HUES48 (cell line): ENCODE measurements around the gene EFCAB7.

ENCODE experiments used
- H3K27ac ChIP-seq: one replicate; pipeline ENCODE4 v1.7.0; 2013; ENCODE audit warnings: low read depth, low read length, inconsistent platforms
- H3K27me3 ChIP-seq: 2 replicates; pipeline ENCODE4 v1.6.1; 2013; ENCODE audit warnings: mild to moderate bottlenecking, low read length; ENCODE audit not compliant: control insufficient read depth, insufficient read depth
- H3K36me3 ChIP-seq: 2 replicates; pipeline ENCODE4 v1.6.1; 2013; ENCODE audit warnings: low read length; ENCODE audit not compliant: control insufficient read depth, insufficient read depth
- H3K4me1 ChIP-seq: 2 replicates; pipeline ENCODE4 v1.6.1; 2013; ENCODE audit warnings: mild to moderate bottlenecking, low read length; ENCODE audit not compliant: control insufficient read depth, insufficient read depth
- H3K4me3 ChIP-seq: 2 replicates; pipeline ENCODE4 v1.5.1; 2013; ENCODE audit warnings: mild to moderate bottlenecking, low read depth, low read length
- H3K9ac ChIP-seq: 2 replicates; pipeline ENCODE4 v1.6.1; 2013; ENCODE audit warnings: mild to moderate bottlenecking, low read depth, low read length, moderate library complexity
- H3K9me3 ChIP-seq: 2 replicates; pipeline ENCODE4 v1.6.1; 2013; ENCODE audit warnings: low read length; ENCODE audit not compliant: control insufficient read depth, insufficient read depth

The EFCAB7 gene

DNA sequence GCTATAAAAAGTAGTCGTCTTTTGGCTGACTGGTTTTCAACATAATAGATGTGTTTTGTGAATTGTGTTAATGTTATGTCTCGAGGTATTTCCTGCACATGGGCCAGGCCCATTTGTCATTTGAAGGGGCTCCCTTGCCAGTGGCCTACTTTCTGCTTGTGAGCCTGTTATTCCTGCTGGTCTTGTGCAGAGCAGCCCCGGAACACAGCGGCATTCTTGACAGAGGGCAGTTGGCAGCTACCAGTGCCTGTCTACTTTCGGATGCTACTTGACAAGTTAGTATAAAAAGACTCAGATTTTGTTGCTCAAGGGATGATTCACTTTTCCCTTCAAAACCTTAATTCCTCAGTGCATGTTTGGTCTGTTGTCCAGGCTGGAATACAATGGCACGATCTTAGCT, 98.4 kb downstream of the EFCAB7 start:
- Histone ChIP-seq H3K36me3 (no peaks in the 10 kb centered on the region), H3K4me3 (no peak overlapping the region), H3K4me1 (peaks cover 3% of the 10 kb centered on the region; the same call in 1 of the 2 replicates)

More for the DNA sequence above, 98.4 kb downstream of the EFCAB7 start:
- Histone ChIP-seq H3K9ac (no peak overlapping the region), H3K9me3 (no peaks in the 10 kb centered on the region), H3K27ac (no peak overlapping the region), H3K27me3 (no peaks in the 10 kb centered on the region)
